Kidney (tissue), 14 donors: ENCODE results near the gene NR6A1. TPM values are rescaled to one million over a fixed set of nuclear protein-coding genes. Genes with fewer than 3 reads are reported as not detected.

Experiments
- DNase-seq, 5 donors: peaks; one replicate each; pipeline ENCODE4 v3.0.0-alpha.2; 2013 to 2020
- FAIRE-seq: peaks from 2 replicates; lab custom pipeline; 2012; peaks lifted over from hg19 to GRCh38; lab: Jason Lieb, UNC
- H3K27ac ChIP-seq, 2 donors: one replicate each; pipeline ENCODE4 v1.7.0; 2013; ENCODE audit warnings: low read depth in 2 of 2, low read length in 2 of 2, inconsistent platforms in 1 of 2
- H3K27me3 ChIP-seq: one replicate; pipeline ENCODE4 v1.7.1; 2013; ENCODE audit warnings: low read length, inconsistent platforms; ENCODE audit not compliant: control insufficient read depth, insufficient read depth
- H3K36me3 ChIP-seq, 3 donors: one replicate each; pipeline versions ENCODE4 v1.7.0 to v1.7.1; 2013; ENCODE audit warnings: low read length in 3 of 3, control low read depth in 1 of 3, inconsistent platforms in 1 of 3; ENCODE audit not compliant: insufficient read depth in 3 of 3, control insufficient read depth in 2 of 3
- H3K4me1 ChIP-seq, 3 donors: one replicate each; pipeline versions ENCODE4 v1.7.0 to v1.7.1; 2013; ENCODE audit warnings: low read length in 3 of 3, inconsistent platforms in 1 of 3, low read depth in 1 of 3; ENCODE audit not compliant: control insufficient read depth in 2 of 3, insufficient read depth in 2 of 3
- H3K4me3 ChIP-seq, 3 donors: one replicate each; pipeline versions ENCODE4 v1.7.0 to v1.8.1; 2013; ENCODE audit warnings: low read length in 3 of 3, control low read depth in 1 of 3, inconsistent platforms in 1 of 3
- H3K9ac ChIP-seq, 3 donors: one replicate each; pipeline versions ENCODE4 v1.7.0 to v1.7.1; 2013; ENCODE audit warnings: low read length in 3 of 3, control low read depth in 1 of 3, inconsistent platforms in 1 of 3
- H3K9me3 ChIP-seq, 3 donors: one replicate each; pipeline versions ENCODE4 v1.7.0 to v1.7.1; 2013; ENCODE audit warnings: low read length in 3 of 3, control low read depth in 1 of 3, inconsistent platforms in 1 of 3; ENCODE audit not compliant: control insufficient read depth in 2 of 3, insufficient read depth in 1 of 3
- CTCF ChIP-seq: IDR thresholded peaks from 3 replicates; pipeline ENCODE4 v1.5.1; 2012; ENCODE audit warnings: mild to moderate bottlenecking, moderate library complexity, borderline replicate concordance; ENCODE audit not compliant: insufficient read depth; ENCODE audit errors: extremely low read depth
- intact Hi-C: fragments of 100-400 bp; cut with DNase I; formaldehyde crosslinking; loops from one replicate; pipeline ENCODE4 v1.11.1; 2022
- polyA plus RNA-seq: library from polyadenylated mRNA; stranded (reverse); fragments of 350-450 nt; fragmentation: Illumina TruSeq; extraction: RNeasy Lipid Tissue Mini Kit (QIAGEN cat#74804); gene quantifications from one replicate; pipeline ENCODE4 v1.2.3, GENCODE V29; 2014; ENCODE audit warnings: low read depth, low replicate concordance; ENCODE audit not compliant: insufficient read depth
- total RNA-seq: library from RNA; stranded (reverse); fragmentation: NEBNext Ultra II Directional; extraction: Animal tissue kit (Norgen Biotek cat#: 25700); gene quantifications from one replicate; pipeline ENCODE4 v1.2.1, GENCODE V29; 2021
- donor health status: control.
- donor health status: control.
- donor health status: control.
- donor health status: control.
- donor health status: control.
- donor health status: DM: yes; HTN: yes; CAD: no.
- donor health status: Normal renal cell carcinoma (clear cell type).

Gene NR6A1
- total and polyA plus RNA-seq, 2 donors from 2014 or later: 1.2 to 3.5 TPM

DNA sequence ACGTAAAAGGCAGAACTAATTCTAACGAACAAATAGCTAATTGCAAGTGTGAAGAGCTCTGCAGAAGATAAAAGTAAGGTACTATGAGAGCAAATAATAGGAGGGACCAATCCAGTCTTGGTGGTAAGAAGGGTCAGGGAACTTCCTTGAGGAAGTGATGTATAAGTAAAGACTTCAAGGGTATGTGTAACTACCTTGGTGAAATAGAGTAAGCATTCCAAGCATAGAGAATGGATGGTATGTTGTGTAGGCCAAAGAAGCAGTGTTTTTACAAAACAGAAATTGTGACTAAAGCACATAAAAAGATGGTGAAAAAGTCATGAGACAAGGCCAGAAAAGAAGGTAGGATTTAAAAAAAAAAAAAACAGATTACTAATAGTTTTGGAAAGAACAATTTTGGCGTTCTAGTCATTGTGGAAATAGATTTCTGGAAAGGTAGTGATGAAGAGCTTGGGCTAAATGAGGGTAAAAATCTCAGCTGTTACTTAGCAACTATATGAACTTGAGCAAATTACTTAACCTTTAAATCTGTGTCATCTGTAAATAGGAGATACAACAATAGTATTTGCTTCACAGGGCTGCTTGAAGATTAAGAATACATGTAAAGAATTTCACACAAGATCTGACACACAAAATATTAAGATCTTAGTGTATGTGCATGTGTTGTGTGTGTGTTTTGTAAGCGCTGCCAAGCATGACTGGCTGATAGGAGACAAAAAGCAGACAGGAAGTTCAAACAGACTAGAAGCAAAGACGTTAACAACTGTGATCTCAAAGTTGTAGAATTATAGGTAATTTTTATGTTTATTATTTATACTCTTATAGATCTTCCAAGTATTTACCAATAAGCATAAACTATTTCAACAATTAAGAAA lies 73.5 kb downstream of the NR6A1 start:
- Histone ChIP-seq H3K9me3 (no peaks in the 10 kb centered on the region), H3K36me3 (no peaks in the 10 kb centered on the region), H3K9ac (no peak overlapping the region), H3K27me3 (no peaks in the 10 kb centered on the region), H3K27ac (no peak overlapping the region), H3K4me3 (no peak overlapping the region), H3K4me1 (no peaks in the 10 kb centered on the region)
- DNase-seq: no peak
- no peak for FAIRE-seq
- TF ChIP-seq CTCF: no peak
- intact Hi-C loops: no loop called here

DNA sequence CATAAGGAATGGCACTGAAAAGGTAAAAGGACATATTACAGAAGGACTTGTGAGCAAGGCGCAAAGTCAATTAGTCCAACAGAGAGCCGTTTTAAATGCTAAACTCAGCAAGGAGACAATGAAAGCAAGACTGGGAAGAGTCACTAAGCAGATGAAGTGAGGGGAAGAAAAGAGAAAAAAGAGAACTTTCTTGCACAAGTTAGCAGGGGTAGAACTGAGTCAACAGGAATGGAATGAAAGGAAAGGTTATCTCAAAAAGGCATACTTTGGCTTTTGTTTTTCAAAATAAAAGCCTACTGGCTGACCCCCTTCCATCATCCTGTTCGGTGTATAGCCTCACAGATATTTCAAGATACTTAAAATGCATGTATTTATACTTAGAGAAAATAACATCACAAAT lies 75.0 kb downstream of the NR6A1 start:
- FAIRE-seq (no peak), DNase-seq (no peak)
- Histone ChIP-seq H3K4me3 (no peak overlapping the region), H3K27ac (no peak overlapping the region), H3K9me3 (no peaks in the 10 kb centered on the region), H3K36me3 (no peaks in the 10 kb centered on the region), H3K27me3 (no peaks in the 10 kb centered on the region), H3K9ac (no peak overlapping the region), H3K4me1 (no peaks in the 10 kb centered on the region)
- intact Hi-C loops: no loop called here
- no peak for TF ChIP-seq CTCF

DNA sequence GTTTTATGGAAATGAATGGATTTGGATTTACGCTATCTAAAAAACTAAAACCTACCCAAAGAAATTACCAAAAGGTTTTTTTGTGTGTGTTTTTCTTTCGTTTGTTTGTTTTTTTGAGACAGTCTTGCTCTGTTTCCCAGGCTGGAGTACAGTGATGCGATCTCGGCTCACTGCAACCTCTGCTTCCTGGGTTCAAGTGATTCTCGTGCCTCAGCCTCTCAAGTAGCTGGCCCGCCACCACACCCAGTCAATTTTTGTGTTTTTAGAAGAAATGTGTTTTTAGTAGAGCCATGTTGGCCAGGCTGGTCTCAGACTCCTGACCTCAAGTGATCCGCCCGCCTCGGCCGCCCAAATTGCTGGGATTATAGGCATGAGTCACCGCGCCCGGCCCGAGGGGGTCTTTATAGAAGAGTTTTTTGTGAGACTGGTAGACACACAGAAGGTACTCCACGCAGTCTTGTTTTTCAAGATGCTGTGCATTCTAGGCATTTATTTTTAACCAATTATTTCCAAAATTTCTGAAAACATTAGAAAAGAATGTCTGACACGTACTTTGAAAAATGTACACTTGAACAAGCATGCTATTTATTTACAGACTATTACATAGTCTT lies 75.7 kb downstream of the NR6A1 start:
- no peak overlapping the region for H3K9ac ChIP-seq
- no peaks in the 10 kb centered on the region for H3K4me1 ChIP-seq
- no peak for TF ChIP-seq CTCF
- no peaks in the 10 kb centered on the region for H3K9me3 ChIP-seq
- H3K27ac ChIP-seq: no peak overlapping the region
- no peaks in the 10 kb centered on the region for H3K36me3 ChIP-seq
- DNase-seq (peak in 1 of 5 donors; percentile 48), FAIRE-seq (no peak)
- no peaks in the 10 kb centered on the region for H3K27me3 ChIP-seq
- H3K4me3 ChIP-seq: no peak overlapping the region
- intact Hi-C loops: no loop called here
